ENCODE measurements around the gene LYPLAL1. TPM values are rescaled to one million over a fixed set of nuclear protein-coding genes. Genes with fewer than 3 reads are reported as not detected.

LYPLAL1 gene
- polyA plus RNA-seq, 1 donor (not counting 4 experiments of a cell fraction or from before 2014, with no cell fraction given), result 41.1 TPM

- Histone ChIP-seq H4K20me1 (ENCODE audit: control insufficient read depth, extremely low read depth, insufficient read depth, low read length) (no peaks in the 10 kb centered on the region), H3K9me1 (ENCODE audit: control insufficient read depth, extremely low read depth, insufficient read depth, low read length) (no peaks in the 10 kb centered on the region), H3K9me3 (ENCODE audit: control insufficient read depth, low read depth, low read length) (no peaks in the 10 kb centered on the region), H3K79me2 (ENCODE audit: control insufficient read depth, insufficient read depth, low read length) (no peaks in the 10 kb centered on the region), H2AFZ (ENCODE audit: control insufficient read depth, low read length) (no peak overlapping the region), H3K27ac (ENCODE audit: control insufficient read depth, insufficient read depth, low read length) (no peak overlapping the region), H3K9ac (ENCODE audit: control insufficient read depth, extremely low read depth, insufficient read depth, low read length) (no peak overlapping the region), H3K4me1 (ENCODE audit: control insufficient read depth, extremely low read depth, insufficient read depth, low read length) (no peaks in the 10 kb centered on the region), H3K4me3 (ENCODE audit: control insufficient read depth in 2 of 3, extremely low read depth in 1 of 3, insufficient read depth in 2 of 3, low read depth in 1 of 3, low read length in 3 of 3) (no peak overlapping the region), H3K27me3 (ENCODE audit: control insufficient read depth, extremely low read depth, insufficient read depth, low read length) (no peaks in the 10 kb centered on the region), H3K36me3 (ENCODE audit: control insufficient read depth in 2 of 2, extremely low read depth in 1 of 2, insufficient read depth in 2 of 2, low read length in 2 of 2) (no peaks in the 10 kb centered on the region), H3K4me2 (ENCODE audit: control insufficient read depth, extremely low read depth, insufficient read depth, low read depth, low read length) (no peak overlapping the region)
- DNase-seq (ENCODE audit: low read depth, low spot score) (no peak), FAIRE-seq (no peak)
- dilution Hi-C loops (cut with MboI; ENCODE audit: extremely low pct_ligation_motif_present, low sequenced_read_pairs), result no loop called here
- TF ChIP-seq CTCF (optimal IDR thresholded peaks at IDR 0.05 in 1 of 3, IDR thresholded peaks at IDR 0.05 in 1 of 3, conservative IDR thresholded peaks at IDR 0.05 in 1 of 3; ENCODE audit: extremely low read depth in 1 of 3, insufficient read depth in 2 of 3, low read length in 3 of 3), result no peak
- TF ChIP-seq EZH2 (IDR thresholded peaks at IDR 0.05; ENCODE audit: low read length), result no peak
These were observed 62.3 kb downstream of the LYPLAL1 start for GRCh38 chr1:219235903-219236481.

DNA sequence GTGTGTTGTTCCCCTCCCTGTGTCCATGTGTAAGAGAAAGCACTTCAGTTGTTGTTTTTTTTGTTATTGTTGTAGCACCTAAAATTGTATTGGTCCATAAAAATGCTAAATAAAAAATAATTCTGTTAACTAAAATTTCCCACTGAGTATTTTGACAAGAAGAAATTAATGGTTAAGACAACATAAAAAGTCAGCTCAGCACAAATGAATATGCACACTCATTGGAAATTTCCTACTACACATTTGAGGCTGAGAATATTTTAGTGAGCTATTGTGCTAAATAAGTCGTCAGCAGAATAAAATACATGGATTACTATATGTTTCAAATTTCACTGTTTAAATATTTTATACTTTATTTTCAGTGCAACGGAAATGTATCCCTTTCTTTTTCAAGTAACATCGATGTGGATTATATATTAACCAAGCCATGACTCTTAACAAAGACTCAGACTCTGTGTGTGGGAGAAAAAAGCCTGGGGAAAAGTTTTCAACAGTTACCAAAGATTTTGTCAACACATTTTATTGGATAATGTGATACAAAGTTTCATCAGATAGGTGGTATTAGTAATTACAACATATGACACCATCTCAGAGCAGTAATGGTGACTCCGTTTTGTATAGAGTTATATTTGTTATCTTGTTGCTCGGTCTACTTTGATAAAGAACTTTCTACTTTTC is 63.4 kb downstream of the LYPLAL1 start:
- Histone ChIP-seq H3K4me2 (ENCODE audit: control insufficient read depth, extremely low read depth, insufficient read depth, low read depth, low read length) (no peak overlapping the region), H3K9ac (ENCODE audit: control insufficient read depth, extremely low read depth, insufficient read depth, low read length) (no peak overlapping the region)

More for the DNA sequence above, 63.4 kb downstream of the LYPLAL1 start:
- FAIRE-seq (no peak), DNase-seq (ENCODE audit: low read depth, low spot score) (no peak)
- Histone ChIP-seq H3K27ac (ENCODE audit: control insufficient read depth, insufficient read depth, low read length) (no peak overlapping the region), H3K9me1 (ENCODE audit: control insufficient read depth, extremely low read depth, insufficient read depth, low read length) (no peaks in the 10 kb centered on the region), H3K4me1 (ENCODE audit: control insufficient read depth, extremely low read depth, insufficient read depth, low read length) (no peaks in the 10 kb centered on the region), H2AFZ (ENCODE audit: control insufficient read depth, low read length) (no peak overlapping the region), H3K36me3 (ENCODE audit: control insufficient read depth in 2 of 2, extremely low read depth in 1 of 2, insufficient read depth in 2 of 2, low read length in 2 of 2) (no peaks in the 10 kb centered on the region), H4K20me1 (ENCODE audit: control insufficient read depth, extremely low read depth, insufficient read depth, low read length) (no peaks in the 10 kb centered on the region), H3K4me3 (ENCODE audit: control insufficient read depth in 2 of 3, extremely low read depth in 1 of 3, insufficient read depth in 2 of 3, low read depth in 1 of 3, low read length in 3 of 3) (no peak overlapping the region), H3K79me2 (ENCODE audit: control insufficient read depth, insufficient read depth, low read length) (no peaks in the 10 kb centered on the region), H3K27me3 (ENCODE audit: control insufficient read depth, extremely low read depth, insufficient read depth, low read length) (no peaks in the 10 kb centered on the region), H3K9me3 (ENCODE audit: control insufficient read depth, low read depth, low read length) (no peaks in the 10 kb centered on the region)
- no peak for TF ChIP-seq EZH2 (IDR thresholded peaks at IDR 0.05; ENCODE audit: low read length)
- no peak for TF ChIP-seq CTCF (optimal IDR thresholded peaks at IDR 0.05 in 1 of 3, IDR thresholded peaks at IDR 0.05 in 1 of 3, conservative IDR thresholded peaks at IDR 0.05 in 1 of 3; ENCODE audit: extremely low read depth in 1 of 3, insufficient read depth in 2 of 3, low read length in 3 of 3)
- dilution Hi-C loops (cut with MboI; ENCODE audit: extremely low pct_ligation_motif_present, low sequenced_read_pairs), result no loop called here
